Activated B cell treated with CpG ODN at 0.5 μM for 24 hours (primary cell): ENCODE results near the gene MYO16. TPM values are rescaled to one million over a fixed set of nuclear protein-coding genes. Genes with fewer than 3 reads are reported as not detected.

Experiments
- ATAC-seq: fragments of 200-7000 bp; cut with Tn5 transposase; one replicate; pipeline ENCODE4 v1.10.0; 2021; ENCODE audit warnings: low read depth, mild to moderate bottlenecking, moderate library complexity
- CTCF ChIA-PET: fragments of 350-600 bp; sonication (Branson Sonifier 250); formaldehyde crosslinking; loops from one replicate; lab custom pipeline; 2021; ENCODE audit warnings: antibody characterized with exemption; lab: Charles Lee
- POLR2A ChIA-PET: fragments of 350-600 bp; sonication (Branson Sonifier 250); formaldehyde crosslinking; loops from one replicate; lab custom pipeline; 2021; ENCODE audit warnings: antibody characterized with exemption; lab: Charles Lee
- DNase-seq: peaks from one replicate; pipeline ENCODE4 v3.0.0; 2022
- H3K27ac Mint-ChIP-seq: one replicate; pipeline ENCODE4 v1.8.0; 2020; ENCODE audit warnings: mixed read lengths
- H3K27me3 Mint-ChIP-seq: one replicate; pipeline ENCODE4 v1.8.0; 2021; ENCODE audit warnings: mixed read lengths
- H3K36me3 Mint-ChIP-seq: one replicate; pipeline ENCODE4 v1.8.0; 2021; ENCODE audit warnings: low read depth, mixed read lengths
- H3K4me1 Mint-ChIP-seq: one replicate; pipeline ENCODE4 v1.8.0; 2021; ENCODE audit warnings: mixed read lengths
- H3K4me3 Mint-ChIP-seq: one replicate; pipeline ENCODE4 v1.8.0; 2020; ENCODE audit warnings: mild to moderate bottlenecking, mixed read lengths
- H3K9me3 Mint-ChIP-seq: one replicate; pipeline ENCODE4 v1.8.0; 2020; ENCODE audit warnings: mixed read lengths
- CTCF ChIP-seq: fragments of 200-600 bp; IDR thresholded peaks from one replicate; pipeline ENCODE4 v1.8.0; 2022; ENCODE audit warnings: antibody characterized with exemption, mild to moderate bottlenecking
- intact Hi-C: fragments of 100-400 bp; cut with micrococcal nuclease; formaldehyde crosslinking; loops from one replicate; pipeline ENCODE4 v1.15.1; 2024
- total RNA-seq: library from RNA; stranded (reverse); gene quantifications from 2 replicates; pipeline ENCODE4 v1.2.3, GENCODE V29; 2022

Gene MYO16
- total RNA-seq, 1 donor from 2014 or later, result not detected

GRCh38 chr13:109253316-109253715 is 623.9 kb downstream of the MYO16 start:
- Mint-ChIP-seq H3K36me3 (no peaks in the 10 kb centered on the region), H3K27ac (no peak overlapping the region), H3K9me3 (peaks cover 2% of the 10 kb centered on the region), H3K4me3 (no peak overlapping the region), H3K27me3 (no peaks in the 10 kb centered on the region), H3K4me1 (no peaks in the 10 kb centered on the region)
- intact Hi-C loops, result no loop called here
- DNase-seq (no peak), ATAC-seq (no peak)
- CTCF ChIA-PET, result no interaction called here
- no peak for TF ChIP-seq CTCF
- POLR2A ChIA-PET, result no interaction called here

DNA sequence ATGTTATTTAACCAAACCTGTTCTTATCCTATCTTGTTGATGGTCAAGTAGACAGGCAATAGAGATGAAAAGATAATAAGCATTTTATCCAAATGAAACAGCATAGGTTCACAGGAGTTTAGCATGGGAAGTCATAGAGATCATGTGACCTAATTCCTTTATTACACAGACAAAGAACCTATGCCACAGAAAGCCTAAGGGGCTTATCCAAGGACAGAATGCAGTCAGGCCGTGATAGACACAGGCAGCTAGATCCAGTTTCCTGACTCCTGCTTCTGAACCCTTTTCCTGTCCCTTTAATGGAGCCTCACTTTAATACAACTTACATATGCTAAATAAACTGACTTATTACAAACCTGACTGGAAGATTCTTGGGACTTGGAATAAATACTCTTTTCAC is 624.9 kb downstream of the MYO16 start:
- intact Hi-C loops, result no loop called here
- ATAC-seq, result no peak
- H3K4me3 Mint-ChIP-seq, result no peak overlapping the region
- ChIA-PET CTCF (no interaction called here), POLR2A (no interaction called here)
- H3K36me3 Mint-ChIP-seq, result no peaks in the 10 kb centered on the region
- no peaks in the 10 kb centered on the region for H3K27me3 Mint-ChIP-seq
- DNase-seq, result no peak
- H3K4me1 Mint-ChIP-seq, result no peaks in the 10 kb centered on the region
- no peak overlapping the region for H3K27ac Mint-ChIP-seq
- TF ChIP-seq CTCF, result no peak
- H3K9me3 Mint-ChIP-seq, result peaks cover 2% of the 10 kb centered on the region

DNA sequence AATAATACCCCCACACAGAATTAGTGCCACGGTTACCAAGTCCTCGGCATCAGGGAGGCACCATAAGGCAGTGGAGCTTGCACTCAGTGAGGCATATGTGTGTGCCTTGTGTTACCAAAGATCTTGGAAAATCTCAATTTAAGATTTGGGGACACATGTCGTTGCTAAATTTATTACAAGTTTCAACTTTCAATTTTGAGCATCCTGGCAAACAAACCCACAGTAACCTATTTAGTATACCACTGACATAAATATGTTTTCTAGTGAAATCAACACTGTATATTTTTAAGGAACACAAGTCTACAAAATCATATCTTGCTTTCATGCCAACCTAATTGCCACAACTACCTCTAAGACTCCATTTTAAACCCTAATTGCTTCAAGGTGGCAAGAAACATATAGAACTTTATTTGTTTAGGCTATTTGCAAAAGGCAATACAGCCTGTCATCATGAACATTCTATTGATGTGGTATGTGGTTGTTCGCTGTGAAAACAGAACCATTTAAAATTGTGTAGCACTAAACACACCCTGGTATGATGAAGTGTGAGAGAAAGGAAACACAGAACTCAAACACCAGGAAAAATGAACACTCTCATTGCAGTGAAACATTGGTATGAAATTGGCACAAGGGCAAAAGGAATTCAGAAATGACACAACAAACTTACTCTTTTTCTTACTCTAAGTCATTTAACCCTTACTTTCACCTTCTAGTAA is 625.9 kb downstream of the MYO16 start:
- ChIA-PET CTCF (no interaction called here), POLR2A (no interaction called here)
- Mint-ChIP-seq H3K4me1 (no peaks in the 10 kb centered on the region), H3K27ac (no peak overlapping the region), H3K27me3 (no peaks in the 10 kb centered on the region), H3K36me3 (no peaks in the 10 kb centered on the region), H3K9me3 (peaks cover 2% of the 10 kb centered on the region), H3K4me3 (no peak overlapping the region)
- intact Hi-C loops, result no loop called here
- ATAC-seq (no peak), DNase-seq (no peak)
- no peak for TF ChIP-seq CTCF

GRCh38 chr13:109256866-109257760 is 627.7 kb downstream of the MYO16 start:
- intact Hi-C loops, result no loop called here
- DNase-seq, result no peak
- ChIA-PET POLR2A (no interaction called here), CTCF (no interaction called here)
- no peak for TF ChIP-seq CTCF
- ATAC-seq, result no peak
- H3K9me3 Mint-ChIP-seq, result peaks cover 2% of the 10 kb centered on the region
- H3K27ac Mint-ChIP-seq, result no peak overlapping the region
- H3K27me3 Mint-ChIP-seq, result no peaks in the 10 kb centered on the region
- H3K4me1 Mint-ChIP-seq, result no peaks in the 10 kb centered on the region
- H3K36me3 Mint-ChIP-seq, result no peaks in the 10 kb centered on the region
- H3K4me3 Mint-ChIP-seq, result no peak overlapping the region
